ENCODE results near the gene ZNF526. TPM values are rescaled to one million over a fixed set of nuclear protein-coding genes. Genes with fewer than 3 reads are reported as not detected.

ZNF526 gene
- total and polyA plus RNA-seq, 9 of the 15 experiments (the other 6 are each of a cell fraction or from before 2014, with no cell fraction given): 1.3 to 17.9 (median 6.2) TPM

DNA sequence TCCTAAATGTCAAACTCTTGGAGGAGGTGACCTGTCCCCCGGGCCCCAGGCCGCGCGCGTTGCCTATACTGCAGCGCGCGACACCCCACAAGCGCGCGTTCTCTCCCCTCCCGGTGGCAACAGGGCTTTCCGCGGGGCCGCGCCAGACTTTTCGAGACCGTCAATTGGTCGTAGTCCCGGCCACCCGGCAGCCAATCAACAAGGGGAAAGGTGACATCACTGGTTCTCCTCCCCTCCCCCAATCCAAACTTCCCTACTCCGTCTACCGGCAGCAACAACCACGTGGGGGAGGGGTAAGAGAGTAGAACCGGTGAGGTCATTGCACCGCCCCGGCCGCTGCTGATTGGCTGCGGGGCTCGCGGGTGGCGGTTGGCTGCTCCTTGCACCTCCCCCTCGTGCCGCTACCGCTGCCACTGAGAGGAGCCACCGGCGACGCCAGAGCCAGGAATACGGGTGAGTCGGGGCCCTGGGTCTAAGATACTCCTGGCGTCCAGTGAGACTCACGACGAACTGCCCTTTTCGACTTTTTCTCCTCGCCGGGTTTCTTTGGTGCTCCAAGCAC lies 48.1 kb downstream of the ZNF526 start (continued):
- TF ChIP-seq, protein P1, sequence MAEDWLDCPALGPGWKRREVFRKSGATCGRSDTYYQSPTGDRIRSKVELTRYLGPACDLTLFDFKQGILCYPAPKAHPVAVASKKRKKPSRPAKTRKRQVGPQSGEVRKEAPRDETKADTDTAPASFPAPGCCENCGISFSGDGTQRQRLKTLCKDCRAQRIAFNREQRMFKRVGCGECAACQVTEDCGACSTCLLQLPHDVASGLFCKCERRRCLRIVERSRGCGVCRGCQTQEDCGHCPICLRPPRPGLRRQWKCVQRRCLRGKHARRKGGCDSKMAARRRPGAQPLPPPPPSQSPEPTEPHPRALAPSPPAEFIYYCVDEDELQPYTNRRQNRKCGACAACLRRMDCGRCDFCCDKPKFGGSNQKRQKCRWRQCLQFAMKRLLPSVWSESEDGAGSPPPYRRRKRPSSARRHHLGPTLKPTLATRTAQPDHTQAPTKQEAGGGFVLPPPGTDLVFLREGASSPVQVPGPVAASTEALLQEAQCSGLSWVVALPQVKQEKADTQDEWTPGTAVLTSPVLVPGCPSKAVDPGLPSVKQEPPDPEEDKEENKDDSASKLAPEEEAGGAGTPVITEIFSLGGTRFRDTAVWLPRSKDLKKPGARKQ (CRISPR knock-in tag; IDR thresholded peaks at IDR 0.05): no peak
- TF ChIP-seq ZNF3 (CRISPR knock-in tag; IDR thresholded peaks at IDR 0.05) (no peak), MEIS2 (IDR thresholded peaks at IDR 0.05; ENCODE audit: partially characterized antibody) (peak; percentile 52), SAP30 (IDR thresholded peaks at IDR 0.05; ENCODE audit: borderline replicate concordance, insufficient read depth, low read depth, low read length, poor library complexity, severe bottlenecking) (no peak), GATAD2A (IDR thresholded peaks at IDR 0.05) (no peak), ZKSCAN3 (CRISPR knock-in tag; IDR thresholded peaks at IDR 0.05) (no peak), RBM22 (IDR thresholded peaks at IDR 0.05; ENCODE audit: low read depth, low read length, poor library complexity, severe bottlenecking) (no peak), SUPT5H (IDR thresholded peaks at IDR 0.05) (peak; percentile 70; the same call in 1 of the 2 replicates), ADNP (tag; IDR thresholded peaks at IDR 0.05) (no peak), BRCA1 (IDR thresholded peaks at IDR 0.05) (no peak), BRCA1 (CRISPR knock-in tag; IDR thresholded peaks at IDR 0.05) (no peak), ZNF431 (CRISPR knock-in tag; IDR thresholded peaks at IDR 0.05) (no peak), ZNF146 (CRISPR knock-in tag; IDR thresholded peaks at IDR 0.05; ENCODE audit: unreplicated experiment) (no peak), MCM7 (IDR thresholded peaks at IDR 0.05) (no peak), TAF7 (tag; IDR thresholded peaks at IDR 0.05) (no peak; the same call in 1 of the 2 replicates), POLR3G (IDR thresholded peaks at IDR 0.05; ENCODE audit: extremely low read depth, insufficient read length, insufficient replicate concordance) (no peak), ARNT (IDR thresholded peaks at IDR 0.05) (no peak), ZNF316 (IDR thresholded peaks at IDR 0.05) (no peak), SMAD2 (IDR thresholded peaks at IDR 0.05; ENCODE audit: low read depth, low read length) (no peak), FOXA1 (IDR thresholded peaks at IDR 0.05; ENCODE audit: borderline replicate concordance) (no peak)
- TF ChIP-seq, protein P2, sequence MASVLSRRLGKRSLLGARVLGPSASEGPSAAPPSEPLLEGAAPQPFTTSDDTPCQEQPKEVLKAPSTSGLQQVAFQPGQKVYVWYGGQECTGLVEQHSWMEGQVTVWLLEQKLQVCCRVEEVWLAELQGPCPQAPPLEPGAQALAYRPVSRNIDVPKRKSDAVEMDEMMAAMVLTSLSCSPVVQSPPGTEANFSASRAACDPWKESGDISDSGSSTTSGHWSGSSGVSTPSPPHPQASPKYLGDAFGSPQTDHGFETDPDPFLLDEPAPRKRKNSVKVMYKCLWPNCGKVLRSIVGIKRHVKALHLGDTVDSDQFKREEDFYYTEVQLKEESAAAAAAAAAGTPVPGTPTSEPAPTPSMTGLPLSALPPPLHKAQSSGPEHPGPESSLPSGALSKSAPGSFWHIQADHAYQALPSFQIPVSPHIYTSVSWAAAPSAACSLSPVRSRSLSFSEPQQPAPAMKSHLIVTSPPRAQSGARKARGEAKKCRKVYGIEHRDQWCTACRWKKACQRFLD (CRISPR knock-in tag; IDR thresholded peaks at IDR 0.05): peak; percentile 95
- TF ChIP-seq, protein P3, sequence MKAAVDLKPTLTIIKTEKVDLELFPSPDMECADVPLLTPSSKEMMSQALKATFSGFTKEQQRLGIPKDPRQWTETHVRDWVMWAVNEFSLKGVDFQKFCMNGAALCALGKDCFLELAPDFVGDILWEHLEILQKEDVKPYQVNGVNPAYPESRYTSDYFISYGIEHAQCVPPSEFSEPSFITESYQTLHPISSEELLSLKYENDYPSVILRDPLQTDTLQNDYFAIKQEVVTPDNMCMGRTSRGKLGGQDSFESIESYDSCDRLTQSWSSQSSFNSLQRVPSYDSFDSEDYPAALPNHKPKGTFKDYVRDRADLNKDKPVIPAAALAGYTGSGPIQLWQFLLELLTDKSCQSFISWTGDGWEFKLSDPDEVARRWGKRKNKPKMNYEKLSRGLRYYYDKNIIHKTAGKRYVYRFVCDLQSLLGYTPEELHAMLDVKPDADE (conservative IDR thresholded peaks at IDR 0.05; ENCODE audit: control insufficient read depth, low read depth, low read length): no peak
- TF ChIP-seq, protein P4, sequence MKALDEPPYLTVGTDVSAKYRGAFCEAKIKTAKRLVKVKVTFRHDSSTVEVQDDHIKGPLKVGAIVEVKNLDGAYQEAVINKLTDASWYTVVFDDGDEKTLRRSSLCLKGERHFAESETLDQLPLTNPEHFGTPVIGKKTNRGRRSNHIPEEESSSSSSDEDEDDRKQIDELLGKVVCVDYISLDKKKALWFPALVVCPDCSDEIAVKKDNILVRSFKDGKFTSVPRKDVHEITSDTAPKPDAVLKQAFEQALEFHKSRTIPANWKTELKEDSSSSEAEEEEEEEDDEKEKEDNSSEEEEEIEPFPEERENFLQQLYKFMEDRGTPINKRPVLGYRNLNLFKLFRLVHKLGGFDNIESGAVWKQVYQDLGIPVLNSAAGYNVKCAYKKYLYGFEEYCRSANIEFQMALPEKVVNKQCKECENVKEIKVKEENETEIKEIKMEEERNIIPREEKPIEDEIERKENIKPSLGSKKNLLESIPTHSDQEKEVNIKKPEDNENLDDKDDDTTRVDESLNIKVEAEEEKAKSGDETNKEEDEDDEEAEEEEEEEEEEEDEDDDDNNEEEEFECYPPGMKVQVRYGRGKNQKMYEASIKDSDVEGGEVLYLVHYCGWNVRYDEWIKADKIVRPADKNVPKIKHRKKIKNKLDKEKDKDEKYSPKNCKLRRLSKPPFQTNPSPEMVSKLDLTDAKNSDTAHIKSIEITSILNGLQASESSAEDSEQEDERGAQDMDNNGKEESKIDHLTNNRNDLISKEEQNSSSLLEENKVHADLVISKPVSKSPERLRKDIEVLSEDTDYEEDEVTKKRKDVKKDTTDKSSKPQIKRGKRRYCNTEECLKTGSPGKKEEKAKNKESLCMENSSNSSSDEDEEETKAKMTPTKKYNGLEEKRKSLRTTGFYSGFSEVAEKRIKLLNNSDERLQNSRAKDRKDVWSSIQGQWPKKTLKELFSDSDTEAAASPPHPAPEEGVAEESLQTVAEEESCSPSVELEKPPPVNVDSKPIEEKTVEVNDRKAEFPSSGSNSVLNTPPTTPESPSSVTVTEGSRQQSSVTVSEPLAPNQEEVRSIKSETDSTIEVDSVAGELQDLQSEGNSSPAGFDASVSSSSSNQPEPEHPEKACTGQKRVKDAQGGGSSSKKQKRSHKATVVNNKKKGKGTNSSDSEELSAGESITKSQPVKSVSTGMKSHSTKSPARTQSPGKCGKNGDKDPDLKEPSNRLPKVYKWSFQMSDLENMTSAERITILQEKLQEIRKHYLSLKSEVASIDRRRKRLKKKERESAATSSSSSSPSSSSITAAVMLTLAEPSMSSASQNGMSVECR (CRISPR knock-in tag; IDR thresholded peaks at IDR 0.05): no peak

All from K562 (cell line).